Activated naive CD8-positive, alpha-beta T cell treated with anti-CD3 and anti-CD28 coated beads, Interleukin-2, amount 50 U/mL, for 24 hours (primary cell): ENCODE measurements around the gene ZNF665.
"Not testable (repeated sequence)": the region's sequence is repeated elsewhere in the genome, so short reads cannot be mapped to it uniquely, and the experiment has no call there.

Experiments used
- ATAC-seq: fragments of 150-1000 bp; cut with Tn5 transposase; one replicate; pipeline ENCODE4 v1.10.0; 2021
- DNase-seq: peaks from one replicate; pipeline ENCODE4 v3.0.0; 2021
- H3K27ac Mint-ChIP-seq: one replicate; pipeline ENCODE4 v1.8.0; 2021; ENCODE audit warnings: mild to moderate bottlenecking, mixed read lengths
- H3K27me3 Mint-ChIP-seq: one replicate; pipeline ENCODE4 v1.8.0; 2021; ENCODE audit warnings: mixed read lengths
- H3K36me3 Mint-ChIP-seq: one replicate; pipeline ENCODE4 v1.8.0; 2021; ENCODE audit warnings: low read depth, mixed read lengths
- H3K4me1 Mint-ChIP-seq: one replicate; pipeline ENCODE4 v1.8.0; 2021; ENCODE audit warnings: mixed read lengths
- H3K4me3 Mint-ChIP-seq: one replicate; pipeline ENCODE4 v1.8.0; 2021; ENCODE audit warnings: mild to moderate bottlenecking, moderate library complexity, mixed read lengths
- H3K9me3 Mint-ChIP-seq: one replicate; pipeline ENCODE4 v1.8.0; 2021; ENCODE audit warnings: mixed read lengths

Gene ZNF665

GRCh38 chr19:53192771-53193534, at the start of gene ZNF665:
Gene ZNF665, minus strand, starts transcription at chr19:53193358. Its CDS starts 10,460 bp downstream, at chr19:53182898.
- no peaks in the 10 kb centered on the region for H3K27me3 Mint-ChIP-seq
- H3K4me3 Mint-ChIP-seq, result peak within 1 kb of the TSS; percentile 83
- DNase-seq (peak; percentile 77), ATAC-seq (peak; percentile 70)
- peak within 1 kb of the TSS; percentile 82 for H3K27ac Mint-ChIP-seq
- H3K9me3 Mint-ChIP-seq, result peaks cover 54% of the 10 kb centered on the region
- peaks cover 34% of the 10 kb centered on the region for H3K4me1 Mint-ChIP-seq
- peaks cover 46% of the 10 kb centered on the region for H3K36me3 Mint-ChIP-seq

GRCh38 chr19:53237114-53237777, 44.1 kb upstream of the ZNF665 start:
- peaks cover 65% of the 10 kb centered on the region for H3K36me3 Mint-ChIP-seq
- no peak for ATAC-seq

DNA sequence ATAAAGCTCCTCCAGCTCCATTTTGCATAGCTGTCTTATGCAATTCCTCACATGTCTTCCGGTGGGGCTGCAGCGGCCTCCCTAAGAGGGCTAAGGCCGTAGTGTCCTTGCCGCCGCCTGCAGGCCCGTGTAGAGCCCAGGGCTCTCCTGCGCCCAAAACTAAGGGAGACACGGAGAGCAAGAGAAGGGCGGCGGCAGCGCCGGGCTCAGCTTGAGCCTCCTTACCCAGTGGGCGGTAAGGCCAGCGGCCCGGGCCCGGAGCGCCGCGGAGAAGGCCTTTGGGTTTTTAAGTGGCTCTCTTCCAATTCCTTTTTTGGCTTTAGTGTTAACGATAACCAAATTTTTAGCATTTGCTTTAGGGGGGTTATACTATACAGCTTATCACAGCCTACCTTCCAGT, 31.4 kb upstream of the ZNF665 start:
- no peak for DNase-seq
- Mint-ChIP-seq H3K27ac (no peak overlapping the region), H3K27me3 (no peaks in the 10 kb centered on the region), H3K4me3 (no peak overlapping the region), H3K9me3 (peaks cover 53% of the 10 kb centered on the region), H3K36me3 (peaks cover 28% of the 10 kb centered on the region), H3K4me1 (no peaks in the 10 kb centered on the region)
- no peak for ATAC-seq

More at GRCh38 chr19:53237114-53237777, 44.1 kb upstream of the ZNF665 start:
- no peaks in the 10 kb centered on the region for H3K4me1 Mint-ChIP-seq
- DNase-seq, result no peak
- H3K27me3 Mint-ChIP-seq, result no peaks in the 10 kb centered on the region
- H3K27ac Mint-ChIP-seq, result no peak overlapping the region
- peaks cover 68% of the 10 kb centered on the region for H3K9me3 Mint-ChIP-seq
- no peak overlapping the region for H3K4me3 Mint-ChIP-seq

DNA sequence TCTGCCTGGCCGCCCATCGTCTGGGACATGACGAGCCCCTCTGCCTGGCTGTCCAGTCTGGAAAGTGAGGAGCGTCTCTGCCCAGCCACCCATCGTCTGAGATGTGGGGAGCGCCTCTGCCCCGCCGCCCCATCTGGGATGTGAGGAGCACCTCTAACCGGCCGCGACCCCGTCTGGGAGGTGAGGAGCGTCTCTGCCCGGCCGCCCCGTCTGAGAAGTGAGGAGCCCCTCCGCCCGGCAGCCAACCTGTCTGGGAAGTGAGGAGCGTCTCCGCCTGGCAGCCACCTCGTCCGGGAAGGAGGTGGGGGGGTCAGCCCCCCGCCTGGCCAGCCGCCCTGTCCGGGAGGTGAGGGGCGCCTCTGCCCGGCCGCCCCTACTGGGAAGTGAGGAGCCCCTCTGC, 29.6 kb upstream of the ZNF665 start:
- H3K9me3 Mint-ChIP-seq, result peaks cover 57% of the 10 kb centered on the region
- peaks cover 25% of the 10 kb centered on the region for H3K36me3 Mint-ChIP-seq
- not testable (repeated sequence) for H3K4me1 Mint-ChIP-seq, H3K27ac Mint-ChIP-seq, ATAC-seq, H3K4me3 Mint-ChIP-seq, DNase-seq, H3K27me3 Mint-ChIP-seq

DNA sequence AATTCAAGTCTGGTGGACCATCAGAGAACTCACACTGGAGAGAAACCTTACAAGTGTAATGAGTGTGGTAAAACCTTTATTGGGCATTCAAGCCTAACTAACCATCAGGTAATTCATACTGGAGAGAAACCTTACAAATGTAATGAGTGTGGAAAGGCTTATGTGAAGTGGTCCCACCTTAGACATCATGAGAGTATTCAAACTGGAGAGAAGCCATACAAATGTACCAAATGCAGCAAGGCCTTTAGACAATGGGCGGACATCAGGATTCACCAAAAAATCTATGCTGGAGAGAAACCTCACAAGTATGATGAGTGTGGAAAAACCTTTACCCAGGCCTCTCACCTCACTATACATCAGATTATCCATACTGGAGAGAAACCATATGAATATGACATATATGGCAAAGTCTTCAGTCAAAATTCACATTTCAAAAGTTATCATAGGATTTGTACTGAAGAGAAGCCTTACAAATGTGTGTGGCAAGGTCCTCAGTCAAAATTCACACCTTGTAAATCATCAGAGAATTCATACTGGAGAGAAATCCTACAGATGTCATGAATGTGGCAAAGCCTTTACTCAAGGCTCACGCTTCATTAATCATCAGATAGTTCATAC, 19.7 kb upstream of the ZNF665 start:
- no peak overlapping the region for H3K4me3 Mint-ChIP-seq
- peaks cover 66% of the 10 kb centered on the region for H3K9me3 Mint-ChIP-seq
- peaks cover 75% of the 10 kb centered on the region for H3K36me3 Mint-ChIP-seq
- no peak for ATAC-seq
- no peak overlapping the region for H3K27ac Mint-ChIP-seq
- no peaks in the 10 kb centered on the region for H3K27me3 Mint-ChIP-seq
- no peaks in the 10 kb centered on the region for H3K4me1 Mint-ChIP-seq
- DNase-seq, result no peak

DNA sequence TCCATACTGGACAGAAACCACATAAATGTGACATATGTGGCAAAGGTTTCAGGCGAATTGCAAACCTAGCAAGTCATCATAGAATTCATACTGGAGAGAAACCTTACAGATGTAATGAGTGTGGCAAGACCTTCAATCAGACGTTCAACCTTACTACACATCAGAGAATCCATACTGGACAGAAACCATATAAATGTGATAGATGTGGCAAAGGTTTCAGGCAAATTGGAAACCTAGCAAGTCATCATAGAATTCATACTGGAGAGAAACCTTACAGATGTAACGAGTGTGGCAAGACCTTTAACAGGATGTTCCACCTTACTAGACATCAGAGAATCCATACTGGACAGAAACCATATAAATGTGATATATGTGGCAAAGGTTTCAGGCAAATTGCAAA, 18.4 kb upstream of the ZNF665 start:
- not testable (repeated sequence) for H3K4me3 Mint-ChIP-seq, DNase-seq, ATAC-seq, H3K4me1 Mint-ChIP-seq, H3K27me3 Mint-ChIP-seq, H3K27ac Mint-ChIP-seq
- Mint-ChIP-seq H3K9me3 (peaks cover 73% of the 10 kb centered on the region), H3K36me3 (peaks cover 84% of the 10 kb centered on the region)

GRCh38 chr19:53196777-53197396, 3.7 kb upstream of the ZNF665 start:
- peaks cover 61% of the 10 kb centered on the region for H3K9me3 Mint-ChIP-seq
- DNase-seq (peak; percentile 97), ATAC-seq (peak; percentile 75)
- H3K4me1 Mint-ChIP-seq, result peaks cover 35% of the 10 kb centered on the region
- peaks cover 56% of the 10 kb centered on the region for H3K36me3 Mint-ChIP-seq
- H3K4me3 Mint-ChIP-seq, result peak overlapping the region; percentile 93
- no peaks in the 10 kb centered on the region for H3K27me3 Mint-ChIP-seq
- H3K27ac Mint-ChIP-seq, result peak overlapping the region; percentile 85

GRCh38 chr19:53195265-53195903, 2.2 kb upstream of the ZNF665 start:
- ATAC-seq (peak; percentile 50), DNase-seq (peak; percentile 66)
- Mint-ChIP-seq H3K4me1 (peaks cover 36% of the 10 kb centered on the region), H3K9me3 (peaks cover 61% of the 10 kb centered on the region), H3K27ac (peak overlapping the region; percentile 19), H3K27me3 (no peaks in the 10 kb centered on the region), H3K4me3 (peak overlapping the region; percentile 5), H3K36me3 (peaks cover 57% of the 10 kb centered on the region)

GRCh38 chr19:53193535-53194222, 521 bp upstream of the ZNF665 start:
- peaks cover 50% of the 10 kb centered on the region for H3K36me3 Mint-ChIP-seq
- no peaks in the 10 kb centered on the region for H3K27me3 Mint-ChIP-seq
- peaks cover 57% of the 10 kb centered on the region for H3K9me3 Mint-ChIP-seq

DNA sequence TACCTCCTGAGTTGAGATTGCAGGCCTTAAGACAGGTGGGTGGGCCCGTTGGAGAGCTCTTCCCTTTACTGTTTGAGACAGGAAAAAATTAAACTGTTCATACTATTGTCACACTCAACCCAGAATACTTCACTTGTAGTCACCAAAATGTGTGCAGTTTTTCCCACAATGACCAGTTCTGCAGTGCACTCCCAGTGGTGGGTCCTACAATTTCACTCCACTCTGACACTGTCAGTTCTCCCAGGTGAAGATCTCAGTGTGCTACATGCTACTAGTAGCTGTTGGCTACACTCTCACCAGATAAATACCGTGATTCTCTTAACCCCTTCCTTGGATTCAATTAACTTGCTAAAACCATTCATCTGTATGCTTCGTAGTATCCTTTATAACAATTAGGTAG, 2.9 kb downstream of the ZNF665 start:
- H3K4me3 Mint-ChIP-seq, result no peak overlapping the region
- H3K27me3 Mint-ChIP-seq, result no peaks in the 10 kb centered on the region
- H3K9me3 Mint-ChIP-seq, result peaks cover 42% of the 10 kb centered on the region
- no peak overlapping the region for H3K27ac Mint-ChIP-seq
- peaks cover 40% of the 10 kb centered on the region for H3K36me3 Mint-ChIP-seq
- no peak for ATAC-seq
- peaks cover 18% of the 10 kb centered on the region for H3K4me1 Mint-ChIP-seq
- no peak for DNase-seq

More at GRCh38 chr19:53193535-53194222, 521 bp upstream of the ZNF665 start:
- peaks cover 36% of the 10 kb centered on the region for H3K4me1 Mint-ChIP-seq
- H3K4me3 Mint-ChIP-seq, result peak overlapping the region; percentile 83
- ATAC-seq, result no peak
- no peak overlapping the region for H3K27ac Mint-ChIP-seq
- no peak for DNase-seq

DNA sequence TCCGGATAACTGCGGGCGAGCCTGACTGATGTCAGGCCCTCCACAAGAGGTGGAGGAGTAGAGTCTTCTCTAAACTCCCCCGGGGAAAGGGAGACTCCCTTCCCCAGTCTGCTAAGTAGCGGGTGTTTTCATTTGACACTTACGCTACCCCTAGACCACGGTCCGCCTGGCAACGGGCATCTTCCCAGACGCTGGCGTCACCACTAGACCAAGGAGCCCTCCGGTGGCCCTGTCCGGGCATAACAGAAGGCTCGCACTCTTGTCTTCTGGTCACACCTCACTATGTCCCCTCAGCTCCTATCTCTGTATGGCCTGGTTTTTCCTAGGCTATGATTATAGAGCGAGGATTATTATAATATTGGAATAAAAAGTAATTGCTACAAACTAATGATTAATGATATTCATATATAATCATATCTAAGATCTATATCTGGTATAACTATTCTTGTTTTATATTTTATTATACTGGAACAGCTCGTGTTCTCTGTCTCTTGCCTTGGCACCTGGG, 3.4 kb downstream of the ZNF665 start:
- not testable (repeated sequence) for H3K27me3 Mint-ChIP-seq, ATAC-seq, H3K4me3 Mint-ChIP-seq, H3K27ac Mint-ChIP-seq, DNase-seq
- Mint-ChIP-seq H3K9me3 (peaks cover 41% of the 10 kb centered on the region), H3K36me3 (peaks cover 39% of the 10 kb centered on the region), H3K4me1 (peaks cover 16% of the 10 kb centered on the region)

DNA sequence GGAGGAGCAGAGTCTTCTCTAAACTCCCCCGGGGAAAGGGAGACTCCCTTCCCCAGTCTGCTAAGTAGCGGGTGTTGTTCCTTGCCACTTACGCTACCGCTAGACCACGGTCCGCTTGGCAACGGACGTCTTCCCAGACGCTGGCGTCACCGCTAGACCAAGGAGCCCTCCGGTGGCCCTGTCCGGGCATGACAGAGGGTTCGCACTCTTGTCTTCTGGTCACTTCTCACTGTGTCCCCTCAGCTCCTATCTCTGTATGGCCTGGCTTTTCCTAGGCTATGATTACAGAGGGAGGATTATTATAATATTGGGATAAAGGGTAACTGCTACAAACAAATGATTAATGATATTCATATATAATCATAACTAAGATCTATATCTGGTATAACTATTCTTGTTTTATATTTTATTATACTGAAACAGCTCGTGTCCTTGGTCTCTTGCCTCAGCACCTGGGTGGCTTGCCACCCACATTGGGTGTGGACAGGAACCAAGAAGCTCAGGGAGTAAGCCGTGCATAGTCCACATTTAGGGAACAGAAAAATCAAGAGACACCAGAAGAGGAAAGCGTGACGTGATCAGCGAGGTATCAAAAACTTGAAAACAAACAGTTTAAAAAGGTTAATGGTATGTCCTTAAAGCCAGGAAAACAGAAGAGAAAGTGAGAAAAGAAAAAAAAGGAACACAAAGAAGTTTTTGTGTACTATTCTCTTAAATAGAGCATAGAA, 7.8 kb downstream of the ZNF665 start:
- not testable (repeated sequence) for H3K4me1 Mint-ChIP-seq, ATAC-seq, DNase-seq, H3K4me3 Mint-ChIP-seq, H3K27me3 Mint-ChIP-seq, H3K27ac Mint-ChIP-seq
- Mint-ChIP-seq H3K9me3 (peaks cover 17% of the 10 kb centered on the region), H3K36me3 (peaks cover 48% of the 10 kb centered on the region)

DNA sequence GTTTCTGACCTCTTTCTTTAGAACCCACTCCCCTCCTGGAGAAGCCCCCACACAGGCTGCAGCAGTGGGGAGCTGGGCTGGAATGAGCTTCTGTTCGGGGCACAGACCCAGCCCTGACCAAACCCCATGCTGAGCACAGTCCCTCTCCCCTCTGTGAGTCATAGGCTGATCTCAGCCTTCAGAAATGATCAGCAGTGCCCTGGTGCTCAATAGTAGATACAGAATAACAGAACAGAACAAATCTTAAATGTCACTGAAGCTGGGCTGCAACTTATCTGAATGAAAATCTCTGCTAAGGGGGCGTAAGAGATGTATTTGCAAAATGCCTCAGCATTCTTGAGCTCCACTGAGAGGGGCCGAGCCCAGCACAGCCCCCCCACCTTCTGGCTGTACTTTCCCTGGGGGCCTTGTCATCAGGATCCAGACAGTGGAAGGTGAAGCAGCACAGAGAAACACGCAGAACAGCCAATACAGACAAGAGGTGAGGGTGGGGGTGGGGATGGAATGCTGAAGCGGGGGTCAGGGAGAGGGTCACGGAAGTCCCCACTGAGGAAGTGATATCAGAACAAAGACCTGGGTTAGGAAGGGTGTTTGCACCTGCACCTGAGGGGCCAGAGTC, 9.9 kb downstream of the ZNF665 start:
- ATAC-seq (no peak), DNase-seq (no peak)
- H3K4me3 Mint-ChIP-seq, result no peak overlapping the region
- no peaks in the 10 kb centered on the region for H3K4me1 Mint-ChIP-seq
- peaks cover 24% of the 10 kb centered on the region for H3K9me3 Mint-ChIP-seq
- H3K27ac Mint-ChIP-seq, result no peak overlapping the region
- H3K36me3 Mint-ChIP-seq, result peaks cover 52% of the 10 kb centered on the region
- H3K27me3 Mint-ChIP-seq, result no peaks in the 10 kb centered on the region
